Measurements from ENCODE around the gene NEDD4L. TPM values are rescaled to one million over a fixed set of nuclear protein-coding genes. Genes with fewer than 3 reads are reported as not detected.

Gene NEDD4L
- total and polyA plus RNA-seq, 2 donors (not counting 1 experiment from before 2014, with no cell fraction given), result 10.3 to 25.7 TPM

GRCh38 chr18:58102875-58103274, 58.8 kb downstream of the NEDD4L start:
- CTCF ChIA-PET, result no interaction called here
- Histone ChIP-seq H3K27ac (ENCODE audit: low read length in 2 of 2) (no peak overlapping the region), H3K4me2 (replicated peaks; ENCODE audit: low read depth, low read length, poor library complexity, severe bottlenecking) (no peak overlapping the region), H3K27me3 (replicated peaks in 1 of 4; ENCODE audit: control extremely low read depth in 1 of 4, control insufficient read depth in 3 of 4, insufficient read depth in 4 of 4, low read length in 3 of 4) (no peaks in the 10 kb centered on the region), H3K4me1 (ENCODE audit: control insufficient read depth in 2 of 2, insufficient read depth in 2 of 2, low read length in 2 of 2) (no peaks in the 10 kb centered on the region), H4K20me1 (ENCODE audit: control insufficient read depth, insufficient read depth, low read length, poor library complexity, severe bottlenecking) (no peaks in the 10 kb centered on the region), H2AFZ (ENCODE audit: insufficient read depth, low read depth, low read length, poor library complexity, severe bottlenecking) (no peak overlapping the region), H3K79me2 (ENCODE audit: control insufficient read depth, insufficient read depth, low read length) (no peaks in the 10 kb centered on the region), H3K4me3 (ENCODE audit: control extremely low read depth in 1 of 5, extremely low read depth in 1 of 5, insufficient read depth in 1 of 5, low read depth in 2 of 5, low read length in 4 of 5) (no peak overlapping the region), H3K9me3 (ENCODE audit: control extremely low read depth in 1 of 3, control insufficient read depth in 2 of 3, insufficient read depth in 1 of 3, low read length in 2 of 3) (no peaks in the 10 kb centered on the region), H3K36me3 (replicated peaks in 1 of 2; ENCODE audit: control extremely low read depth in 1 of 2, control insufficient read depth in 1 of 2, extremely low read depth in 1 of 2, insufficient read depth in 2 of 2, low read length in 1 of 2) (no peaks in the 10 kb centered on the region), H3K9ac (ENCODE audit: low read length) (no peak overlapping the region)
- Mint-ChIP-seq H3K9me3 (ENCODE audit: insufficient read depth) (no peaks in the 10 kb centered on the region), H3K4me3 (no peak overlapping the region), H3K27me3 (no peaks in the 10 kb centered on the region), H3K4me1 (peaks cover 37% of the 10 kb centered on the region), H3K27ac (no peak overlapping the region)
- POLR2A ChIA-PET, result no interaction called here
- DNase-seq (no peak), ATAC-seq (ENCODE audit: low read depth) (no peak)
- intact Hi-C loops (cut with micrococcal nuclease), result no loop called here
- 80% methylated on average over 1 of the region's 3 CpGs for WGBS (ENCODE audit: insufficient coverage)
- TF ChIP-seq CTCF (IDR thresholded peaks at IDR 0.05) (no peak), EZH2 (IDR thresholded peaks at IDR 0.05; ENCODE audit: borderline replicate concordance, insufficient read depth, low read depth, low read length, poor library complexity, severe bottlenecking) (no peak)

GRCh38 chr18:58103339-58103985, 59.4 kb downstream of the NEDD4L start:
- Histone ChIP-seq H4K20me1 (ENCODE audit: control insufficient read depth, insufficient read depth, low read length, poor library complexity, severe bottlenecking) (no peaks in the 10 kb centered on the region), H3K9me3 (ENCODE audit: control extremely low read depth in 1 of 3, control insufficient read depth in 2 of 3, insufficient read depth in 1 of 3, low read length in 2 of 3) (no peaks in the 10 kb centered on the region), H3K79me2 (ENCODE audit: control insufficient read depth, insufficient read depth, low read length) (no peaks in the 10 kb centered on the region), H3K4me3 (ENCODE audit: control extremely low read depth in 1 of 5, extremely low read depth in 1 of 5, insufficient read depth in 1 of 5, low read depth in 2 of 5, low read length in 4 of 5) (no peak overlapping the region), H3K4me2 (replicated peaks; ENCODE audit: low read depth, low read length, poor library complexity, severe bottlenecking) (no peak overlapping the region), H3K9ac (ENCODE audit: low read length) (no peak overlapping the region), H3K4me1 (ENCODE audit: control insufficient read depth in 2 of 2, insufficient read depth in 2 of 2, low read length in 2 of 2) (no peaks in the 10 kb centered on the region), H3K27me3 (replicated peaks in 1 of 4; ENCODE audit: control extremely low read depth in 1 of 4, control insufficient read depth in 3 of 4, insufficient read depth in 4 of 4, low read length in 3 of 4) (no peaks in the 10 kb centered on the region), H3K27ac (ENCODE audit: low read length in 2 of 2) (no peak overlapping the region), H3K36me3 (replicated peaks in 1 of 2; ENCODE audit: control extremely low read depth in 1 of 2, control insufficient read depth in 1 of 2, extremely low read depth in 1 of 2, insufficient read depth in 2 of 2, low read length in 1 of 2) (no peaks in the 10 kb centered on the region), H2AFZ (ENCODE audit: insufficient read depth, low read depth, low read length, poor library complexity, severe bottlenecking) (no peak overlapping the region)
- Mint-ChIP-seq H3K4me1 (peaks cover 37% of the 10 kb centered on the region), H3K4me3 (no peak overlapping the region), H3K27ac (no peak overlapping the region), H3K27me3 (no peaks in the 10 kb centered on the region), H3K9me3 (ENCODE audit: insufficient read depth) (no peaks in the 10 kb centered on the region)
- CTCF ChIA-PET, result interaction anchor here (0.6 kb wide), 1 partner anchor 1115 kb away, joined by 3 read pairs; no protein-coding TSS in a partner anchor
- intact Hi-C loops (cut with micrococcal nuclease), result no loop called here
- ATAC-seq (ENCODE audit: low read depth) (no peak), DNase-seq (no peak)
- POLR2A ChIA-PET, result no interaction called here
- WGBS (ENCODE audit: insufficient coverage), result no CpG with 5 or more reads among the region's 6 CpGs
- TF ChIP-seq CTCF (IDR thresholded peaks at IDR 0.05), result no peak
- TF ChIP-seq EZH2 (IDR thresholded peaks at IDR 0.05; ENCODE audit: borderline replicate concordance, insufficient read depth, low read depth, low read length, poor library complexity, severe bottlenecking), result no peak

All from B cell (primary cell).